ENCODE measurements around the gene LRP4.

GRCh38 chr11:46898396-46899095 is 19.8 kb downstream of the LRP4 start:
- TF ChIP-seq GABPA (IDR thresholded peaks at IDR 0.05; ENCODE audit: low read depth) (no peak), REST (IDR thresholded peaks at IDR 0.05; ENCODE audit: insufficient replicate concordance, low read depth) (no peak)
- TF ChIP-seq, protein P1, sequence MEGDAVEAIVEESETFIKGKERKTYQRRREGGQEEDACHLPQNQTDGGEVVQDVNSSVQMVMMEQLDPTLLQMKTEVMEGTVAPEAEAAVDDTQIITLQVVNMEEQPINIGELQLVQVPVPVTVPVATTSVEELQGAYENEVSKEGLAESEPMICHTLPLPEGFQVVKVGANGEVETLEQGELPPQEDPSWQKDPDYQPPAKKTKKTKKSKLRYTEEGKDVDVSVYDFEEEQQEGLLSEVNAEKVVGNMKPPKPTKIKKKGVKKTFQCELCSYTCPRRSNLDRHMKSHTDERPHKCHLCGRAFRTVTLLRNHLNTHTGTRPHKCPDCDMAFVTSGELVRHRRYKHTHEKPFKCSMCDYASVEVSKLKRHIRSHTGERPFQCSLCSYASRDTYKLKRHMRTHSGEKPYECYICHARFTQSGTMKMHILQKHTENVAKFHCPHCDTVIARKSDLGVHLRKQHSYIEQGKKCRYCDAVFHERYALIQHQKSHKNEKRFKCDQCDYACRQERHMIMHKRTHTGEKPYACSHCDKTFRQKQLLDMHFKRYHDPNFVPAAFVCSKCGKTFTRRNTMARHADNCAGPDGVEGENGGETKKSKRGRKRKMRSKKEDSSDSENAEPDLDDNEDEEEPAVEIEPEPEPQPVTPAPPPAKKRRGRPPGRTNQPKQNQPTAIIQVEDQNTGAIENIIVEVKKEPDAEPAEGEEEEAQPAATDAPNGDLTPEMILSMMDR (IDR thresholded peaks at IDR 0.05; ENCODE audit: insufficient read depth, low read length) = no peak
